HepG2 (cell line): ENCODE measurements around the gene SUSD4. TPM values are rescaled to one million over a fixed set of nuclear protein-coding genes. Genes with fewer than 3 reads are reported as not detected.

Source experiments
- ATAC-seq: fragments of 200-7000 bp; cut with Tn5 transposase; 3 replicates; pipeline ENCODE4 v1.9.1; 2020; ENCODE audit warnings: mild to moderate bottlenecking, moderate library complexity
- BruUV-seq: library from RNA; stranded (reverse); fragments of 400-500 nt; replicated peaks from 2 replicates; lab custom pipeline; 2021; lab: Mats Ljungman, UMichigan
- CTCF ChIA-PET: fragments of 300-600 bp; formaldehyde crosslinking; extraction: SDS; loops from one replicate; lab custom pipeline; 2021; ENCODE audit warnings: low total read pairs, inconsistent platforms, low intra/inter-chr PET ratio; lab: Yijun Ruan, JAX
- POLR2A ChIA-PET: fragments of 350-600 bp; sonication (Branson Sonifier 250); formaldehyde crosslinking; loops from one replicate; lab custom pipeline; 2020; ENCODE audit warnings: antibody characterized with exemption, inconsistent platforms; lab: Yijun Ruan, JAX
- DNase-seq: peaks from one replicate; pipeline ENCODE4 v3.0.0-alpha.2; 2015; ENCODE audit warnings: low spot score
- FAIRE-seq: peaks from 3 replicates; lab custom pipeline; 2011; peaks lifted over from hg19 to GRCh38; lab: Jason Lieb, UNC
- H2AFZ ChIP-seq: one replicate; pipeline ENCODE4 v1.6.1; 2011; ENCODE audit warnings: low read length, inconsistent platforms
- H3K27ac ChIP-seq: fragments of 300-600 bp; 3 replicates; pipeline ENCODE4 v1.8.0; 2011; ENCODE audit warnings: mixed run types, mild to moderate bottlenecking, mixed read lengths, low read length, inconsistent platforms; ENCODE audit not compliant: insufficient read depth; ENCODE audit errors: extremely low read length
- H3K27me3 ChIP-seq, 2 experiments: fragments of 200-600 bp in 1 of 2; 2 replicates in 1 of 2; 3 replicates in 1 of 2; pipeline versions ENCODE4 v1.6.0 to v1.8.0; 2011; ENCODE audit warnings: low read length in 2 of 2, mild to moderate bottlenecking in 2 of 2, moderate library complexity in 2 of 2, inconsistent platforms in 1 of 2; ENCODE audit not compliant: insufficient read depth in 2 of 2, control insufficient read depth in 1 of 2
- H3K36me3 ChIP-seq, 2 experiments: fragments of 200-600 bp in 1 of 2; replicated peaks in 1 of 2; 2 replicates in 1 of 2; 3 replicates in 1 of 2; pipeline versions ENCODE4 v1.5.1 to v1.8.0; 2011; ENCODE audit warnings: low read length in 2 of 2, inconsistent platforms in 1 of 2; ENCODE audit not compliant: insufficient read depth in 2 of 2, control insufficient read depth in 1 of 2
- H3K4me1 ChIP-seq: 2 replicates; pipeline ENCODE4 v1.5.1; 2012; ENCODE audit warnings: low read length, inconsistent platforms; ENCODE audit not compliant: insufficient read depth
- H3K4me2 ChIP-seq: 2 replicates; pipeline ENCODE4 v1.6.0; 2011; ENCODE audit warnings: low read depth, low read length, inconsistent platforms
- H3K4me3 ChIP-seq, 3 experiments: fragments of 200-600 bp in 1 of 3; sonication (generic), shearing (Covaris generic) in 1 of 3; replicated peaks in 1 of 3; 2 replicates each; pipeline ENCODE4 v1.5.1; 2011 to 2016; ENCODE audit warnings: low read length in 3 of 3, inconsistent platforms in 2 of 3, low read depth in 2 of 3, mild to moderate bottlenecking in 2 of 3, control low read depth in 1 of 3, mixed read lengths in 1 of 3; ENCODE audit not compliant: insufficient read depth in 1 of 3
- H3K79me2 ChIP-seq: one replicate; pipeline ENCODE4 v1.6.1; 2011; ENCODE audit warnings: low read length, inconsistent platforms; ENCODE audit not compliant: insufficient read depth
- H3K9ac ChIP-seq: 2 replicates; pipeline ENCODE4 v1.6.0; 2011; ENCODE audit warnings: mild to moderate bottlenecking, low read depth, low read length, inconsistent platforms; ENCODE audit not compliant: insufficient read depth
- H3K9me3 ChIP-seq: 2 replicates; pipeline ENCODE4 v1.5.1; 2012; ENCODE audit warnings: mild to moderate bottlenecking, low read length
- H4K20me1 ChIP-seq: 2 replicates; pipeline ENCODE4 v1.6.0; 2011; ENCODE audit warnings: inconsistent platforms, mild to moderate bottlenecking, low read length, moderate library complexity; ENCODE audit not compliant: insufficient read depth
- HCFC1 ChIP-seq: fragments of 150-350 bp; IDR thresholded peaks from 2 replicates; pipeline ENCODE4 v1.6.1; 2014; ENCODE audit warnings: low read depth, low read length
- IRX3 ChIP-seq: sonication (generic); formaldehyde crosslinking; IDR thresholded peaks from 2 replicates; pipeline ENCODE4 v1.8.1; 2023; ENCODE audit warnings: mild to moderate bottlenecking, low read depth, missing genetic modification reagents, borderline replicate concordance
- MATR3 ChIP-seq: sonication (generic); formaldehyde crosslinking; IDR thresholded peaks from 2 replicates; pipeline ENCODE4 v1.4.0; 2020; ENCODE audit warnings: missing genetic modification reagents
- NBN ChIP-seq: fragments of 450-650 bp; conservative IDR thresholded peaks from 2 replicates; pipeline ENCODE4 v1.6.1; 2017
- SNAI1 ChIP-seq: sonication (generic); formaldehyde crosslinking; IDR thresholded peaks from 2 replicates; pipeline ENCODE4 v1.5.0; 2020; ENCODE audit warnings: mild to moderate bottlenecking, missing genetic modification reagents, borderline replicate concordance
- ZNF251 ChIP-seq: sonication (generic); formaldehyde crosslinking; IDR thresholded peaks from 2 replicates; pipeline ENCODE4 v1.9.0; 2021; ENCODE audit warnings: mild to moderate bottlenecking, missing genetic modification reagents
- ZNF326 ChIP-seq: sonication (generic); formaldehyde crosslinking; IDR thresholded peaks from 2 replicates; pipeline ENCODE4 v1.4.0; 2020; ENCODE audit warnings: missing genetic modification reagents, borderline replicate concordance
- ZNF724P ChIP-seq: sonication (generic); formaldehyde crosslinking; IDR thresholded peaks from 2 replicates; pipeline ENCODE4 v1.8.0; 2022; ENCODE audit warnings: missing genetic modification reagents, borderline replicate concordance
- WGBS: methylation state at CpG from one replicate; pipeline ENCODE4 v1.1.6; 2017; ENCODE audit warnings: low lambda C conversion rate; 5-methylcytosine and 5-hydroxymethylcytosine counted together
- in situ Hi-C: cut with HindIII; loops from 2 replicates; pipeline ENCODE4 v1.10.0; 2017; ENCODE audit warnings: low pct_unique_long_range_greater_than_20kb; ENCODE audit not compliant: extremely low pct_ligation_motif_present
- intact Hi-C: fragments of 100-400 bp; cut with micrococcal nuclease; formaldehyde crosslinking; loops from one replicate; pipeline ENCODE4 v1.10.0; 2022; ENCODE audit not compliant: unreplicated experiment
- polyA plus RNA-seq, 8 experiments: library from polyadenylated mRNA; depleted of rRNA in 3 of 8; stranded (reverse) in 7 of 8; unstranded in 1 of 8; fragments of >200 nt; fragmentation: Illumina TruSeq in 4 of 8; extraction: Trizol in 4 of 8; gene quantifications; 2 replicates each; pipeline versions ENCODE4 v1.2.1 to v1.2.3, GENCODE V29; 2011 to 2016; ENCODE audit warnings: low read depth in 4 of 8, missing spikeins in 1 of 8, mixed read lengths in 1 of 8; ENCODE audit not compliant: insufficient read depth in 1 of 8
- total RNA-seq, 5 experiments: library from RNA; depleted of rRNA; stranded (reverse); fragments of >200 nt; fragmentation: Illumina TruSeq; extraction: Trizol; gene quantifications; 2 replicates each; pipeline ENCODE4 v1.2.3, GENCODE V29; 2016; ENCODE audit warnings: low read depth in 1 of 5
- TF ChIP-seq, protein P1 (sequence below): sonication (generic); formaldehyde crosslinking; IDR thresholded peaks from 2 replicates; pipeline ENCODE4 v1.4.0; 2020; ENCODE audit warnings: missing genetic modification reagents, mild to moderate bottlenecking, borderline replicate concordance
- TF ChIP-seq, protein P2 (sequence below): sonication (generic); formaldehyde crosslinking; IDR thresholded peaks from 2 replicates; pipeline ENCODE4 v1.5.0; 2020; ENCODE audit warnings: mild to moderate bottlenecking, missing genetic modification reagents

Gene SUSD4
- total and polyA plus RNA-seq, 2 of the 13 experiments (the other 11 are each of a cell fraction or from before 2014, with no cell fraction given), result not detected

DNA sequence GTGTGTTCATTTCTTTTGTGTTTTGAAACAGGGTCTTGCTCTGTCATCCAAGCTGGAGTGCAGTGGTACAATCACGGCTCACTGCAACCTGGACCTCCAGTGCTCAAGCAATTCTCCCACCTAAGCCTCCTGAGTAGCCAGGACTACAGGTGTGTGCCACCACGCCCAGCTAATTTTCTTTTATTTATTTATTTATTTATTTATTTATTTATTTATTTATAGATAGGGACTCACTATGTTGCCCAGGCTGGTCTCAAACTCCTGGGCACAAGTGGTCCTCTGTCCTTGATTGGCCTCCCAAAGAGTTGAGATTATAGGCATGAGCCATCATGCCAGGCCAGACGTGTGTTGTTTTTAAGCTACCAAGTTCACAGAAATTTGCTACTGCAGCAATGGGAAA lies 177.2 kb downstream of the SUSD4 start:
- Histone ChIP-seq H3K4me2 (no peak overlapping the region), H3K27me3 (0 out of 5 replicates have a peak, but pooled peaks cover 0 to 5% of the 10 kb centered on the region in 2 experiments), H3K4me1 (no peaks in the 10 kb centered on the region), H3K79me2 (no peaks in the 10 kb centered on the region), H3K36me3 (no peaks in the 10 kb centered on the region), H3K4me3 (no peak overlapping the region), H3K9ac (no peak overlapping the region), H3K27ac (no peak overlapping the region), H2AFZ (no peak overlapping the region), H4K20me1 (no peaks in the 10 kb centered on the region), H3K9me3 (no peaks in the 10 kb centered on the region)
- no peak for DNase-seq
- WGBS, result 59% methylated on average over 3 of the region's 3 CpGs
- TF ChIP-seq SNAI1 (CRISPR knock-in tag) (no peak), ZNF326 (no peak), MATR3 (CRISPR knock-in tag) (no peak), ZNF724P (no peak), IRX3 (no peak), HCFC1 (no peak), NBN (no peak), ZNF251 (CRISPR knock-in tag) (no peak)
- TF ChIP-seq, protein P1, sequence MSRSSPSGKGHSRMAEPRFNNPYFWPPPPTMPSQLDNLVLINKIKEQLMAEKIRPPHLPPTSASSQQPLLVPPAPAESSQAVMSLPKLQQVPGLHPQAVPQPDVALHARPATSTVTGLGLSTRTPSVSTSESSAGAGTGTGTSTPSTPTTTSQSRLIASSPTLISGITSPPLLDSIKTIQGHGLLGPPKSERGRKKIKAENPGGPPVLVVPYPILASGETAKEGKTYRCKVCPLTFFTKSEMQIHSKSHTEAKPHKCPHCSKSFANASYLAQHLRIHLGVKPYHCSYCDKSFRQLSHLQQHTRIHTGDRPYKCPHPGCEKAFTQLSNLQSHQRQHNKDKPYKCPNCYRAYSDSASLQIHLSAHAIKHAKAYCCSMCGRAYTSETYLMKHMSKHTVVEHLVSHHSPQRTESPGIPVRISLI, result no peak
- TF ChIP-seq, protein P2, sequence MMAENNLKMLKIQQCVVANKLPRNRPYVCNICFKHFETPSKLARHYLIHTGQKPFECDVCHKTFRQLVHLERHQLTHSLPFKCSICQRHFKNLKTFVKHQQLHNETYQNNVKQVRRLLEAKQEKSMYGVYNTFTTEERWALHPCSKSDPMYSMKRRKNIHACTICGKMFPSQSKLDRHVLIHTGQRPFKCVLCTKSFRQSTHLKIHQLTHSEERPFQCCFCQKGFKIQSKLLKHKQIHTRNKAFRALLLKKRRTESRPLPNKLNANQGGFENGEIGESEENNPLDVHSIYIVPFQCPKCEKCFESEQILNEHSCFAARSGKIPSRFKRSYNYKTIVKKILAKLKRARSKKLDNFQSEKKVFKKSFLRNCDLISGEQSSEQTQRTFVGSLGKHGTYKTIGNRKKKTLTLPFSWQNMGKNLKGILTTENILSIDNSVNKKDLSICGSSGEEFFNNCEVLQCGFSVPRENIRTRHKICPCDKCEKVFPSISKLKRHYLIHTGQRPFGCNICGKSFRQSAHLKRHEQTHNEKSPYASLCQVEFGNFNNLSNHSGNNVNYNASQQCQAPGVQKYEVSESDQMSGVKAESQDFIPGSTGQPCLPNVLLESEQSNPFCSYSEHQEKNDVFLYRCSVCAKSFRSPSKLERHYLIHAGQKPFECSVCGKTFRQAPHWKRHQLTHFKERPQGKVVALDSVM (CRISPR knock-in tag), result no peak
- no peak for ATAC-seq
- POLR2A ChIA-PET, result no interaction called here
- CTCF ChIA-PET, result no interaction called here
- FAIRE-seq, result no peak
- intact Hi-C loops (no loop called here), in situ Hi-C loops (no loop called here)
- BruUV-seq, result no TSS peak
